OCI-LY3 (cell line): ENCODE data around the gene SNX13.

Experiments
- CTCF ChIP-seq: fragments of 200-600, 300-600 bp; sonication (generic); IDR thresholded peaks from 2 replicates; pipeline ENCODE4 v1.5.1; 2014; ENCODE audit warnings: antibody characterized with exemption, low read length, low read depth
- EZH2phosphoT487 ChIP-seq: fragments of 200-600 bp; shearing (Covaris generic); IDR thresholded peaks from 2 replicates; pipeline ENCODE4 v1.6.1; 2018; ENCODE audit warnings: antibody characterized with exemption, mixed run types, low read depth

GRCh38 chr7:17915796-17916195 is 24.5 kb downstream of the SNX13 start:
- no peak for TF ChIP-seq CTCF
- TF ChIP-seq EZH2phosphoT487 = no peak
